Ovary (tissue), 3 donors: Measurements from ENCODE around the gene DNAJC12.

Experiments
- POLR2A ChIP-seq: fragments of 450-650 bp; IDR thresholded peaks from one replicate; pipeline ENCODE4 v1.6.1; 2017; ENCODE audit warnings: antibody characterized with exemption, mild to moderate bottlenecking, moderate library complexity
- TF ChIP-seq, protein P1 (sequence below), 3 donors: fragments of 450-650 bp in 2 of 3; fragments of 200-600 bp in 1 of 3; IDR thresholded peaks; one replicate each; pipeline versions ENCODE4 v1.5.1 to v1.8.0; 2016 to 2022; ENCODE audit warnings: antibody characterized with exemption in 3 of 3, mild to moderate bottlenecking in 1 of 3
- donor health status: DM: no; HTN: no; CAD: no.

DNA sequence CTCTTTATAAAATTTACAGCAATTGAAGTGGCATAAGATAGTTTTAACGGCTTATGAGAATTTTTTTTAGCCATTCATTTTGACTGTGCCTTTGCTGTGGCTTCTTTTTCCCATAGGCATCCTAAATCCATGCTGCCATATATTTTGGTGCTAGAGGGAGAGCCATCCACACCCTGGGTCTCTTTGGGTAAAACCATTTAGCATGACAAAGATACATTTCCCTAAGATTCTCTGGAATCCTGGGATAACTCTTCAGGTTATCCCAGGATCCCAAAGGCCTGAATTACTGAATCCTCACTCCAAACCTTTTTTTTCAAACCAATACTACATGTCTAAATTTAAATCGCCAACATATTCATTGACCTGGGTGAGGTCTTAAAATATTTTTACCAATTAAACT lies 28.9 kb downstream of the DNAJC12 start:
- TF ChIP-seq POLR2A, result no peak
- TF ChIP-seq, protein P1, sequence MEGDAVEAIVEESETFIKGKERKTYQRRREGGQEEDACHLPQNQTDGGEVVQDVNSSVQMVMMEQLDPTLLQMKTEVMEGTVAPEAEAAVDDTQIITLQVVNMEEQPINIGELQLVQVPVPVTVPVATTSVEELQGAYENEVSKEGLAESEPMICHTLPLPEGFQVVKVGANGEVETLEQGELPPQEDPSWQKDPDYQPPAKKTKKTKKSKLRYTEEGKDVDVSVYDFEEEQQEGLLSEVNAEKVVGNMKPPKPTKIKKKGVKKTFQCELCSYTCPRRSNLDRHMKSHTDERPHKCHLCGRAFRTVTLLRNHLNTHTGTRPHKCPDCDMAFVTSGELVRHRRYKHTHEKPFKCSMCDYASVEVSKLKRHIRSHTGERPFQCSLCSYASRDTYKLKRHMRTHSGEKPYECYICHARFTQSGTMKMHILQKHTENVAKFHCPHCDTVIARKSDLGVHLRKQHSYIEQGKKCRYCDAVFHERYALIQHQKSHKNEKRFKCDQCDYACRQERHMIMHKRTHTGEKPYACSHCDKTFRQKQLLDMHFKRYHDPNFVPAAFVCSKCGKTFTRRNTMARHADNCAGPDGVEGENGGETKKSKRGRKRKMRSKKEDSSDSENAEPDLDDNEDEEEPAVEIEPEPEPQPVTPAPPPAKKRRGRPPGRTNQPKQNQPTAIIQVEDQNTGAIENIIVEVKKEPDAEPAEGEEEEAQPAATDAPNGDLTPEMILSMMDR (IDR thresholded peaks at IDR 0.05), result no peak
